Psoas muscle (tissue), 8 donors: ENCODE measurements around the gene KCNE1. TPM values are rescaled to one million over a fixed set of nuclear protein-coding genes. Genes with fewer than 3 reads are reported as not detected.
"Not testable (repeated sequence)": the region's sequence is repeated elsewhere in the genome, so short reads cannot be mapped to it uniquely, and the experiment has no call there.

ENCODE experiments used
- ATAC-seq, 4 donors: fragments of 200-7000 bp; cut with Tn5 transposase; one replicate each; pipeline ENCODE4 v1.9.1; 2020; ENCODE audit warnings: moderate library complexity in 3 of 4, mild to moderate bottlenecking in 2 of 4
- DNase-seq, 2 donors: peaks; one replicate each; pipeline ENCODE4 v3.0.0-alpha.2; 2020
- H3K27ac ChIP-seq: fragments of 200-600 bp; one replicate; pipeline ENCODE4 v1.8.0; 2022
- H3K27me3 ChIP-seq, 3 donors: fragments of 200-600 bp in 1 of 3; one replicate each; pipeline versions ENCODE4 v1.6.1 to v1.8.0; 2013 to 2022; ENCODE audit warnings: low read length in 2 of 3, mild to moderate bottlenecking in 2 of 3, moderate library complexity in 1 of 3; ENCODE audit not compliant: insufficient read depth in 3 of 3
- H3K36me3 ChIP-seq, 2 donors: fragments of 200-600 bp in 1 of 2; one replicate each; pipeline versions ENCODE4 v1.6.1 to v1.8.0; 2013 to 2022; ENCODE audit warnings: low read depth in 1 of 2, mild to moderate bottlenecking in 1 of 2, moderate library complexity in 1 of 2; ENCODE audit not compliant: insufficient read depth in 1 of 2
- H3K4me1 ChIP-seq: fragments of 200-600 bp; one replicate; pipeline ENCODE4 v1.8.0; 2022
- H3K4me3 ChIP-seq: fragments of 200-600 bp; one replicate; pipeline ENCODE4 v1.8.0; 2022; ENCODE audit warnings: mild to moderate bottlenecking
- H3K9me3 ChIP-seq: fragments of 200-600 bp; one replicate; pipeline ENCODE4 v1.8.0; 2022
- WGBS, 3 donors: extraction: QIAGEN DNeasy Blood & Tissue Kit; methylation state at CpG; one replicate each; pipeline versions ENCODE4 v1.1.6 to v1.1.7; 2013; 5-methylcytosine and 5-hydroxymethylcytosine counted together
- intact Hi-C, 2 donors: fragments of 100-400 bp; cut with DNase I; formaldehyde crosslinking; loops; one replicate each; pipeline versions ENCODE4 v1.11.0 to v1.14.2; 2022
- polyA plus RNA-seq, 3 donors: library from polyadenylated mRNA; stranded (reverse); fragments of 200-250 nt; gene quantifications; one replicate each; pipeline ENCODE4 v1.2.3, GENCODE V29; 2013
- total RNA-seq, 4 donors: library from RNA; stranded (reverse); fragmentation: NEBNext Ultra II Directional in 2 of 4; extraction: Animal tissue kit (Norgen Biotek cat#: 25700) in 2 of 4; gene quantifications; one replicate each; pipeline versions ENCODE4 v1.2.1 to v1.2.4, GENCODE V29; 2021 to 2023
- TF ChIP-seq, protein P1 (sequence below): fragments of 200-600 bp; IDR thresholded peaks from one replicate; pipeline ENCODE4 v1.8.0; 2022; ENCODE audit warnings: antibody characterized with exemption
- donor health status: healthy with polysubstance abuse.
- donor health status: DM: no; HTN: no; CAD: no; lungs with moderate emphysema.
- donor health status: Bipolar disorder and iron deficiency.
- donor health status: healthy.
- donor health status: DM: yes; HTN: yes; CAD: no.
- donor health status: DM: no; HTN: no; CAD: no.
- donor health status: DM: no; HTN: no; CAD: no.
- donor health status: DM: yes; HTN: yes; CAD: no.

Gene KCNE1
- total and polyA plus RNA-seq, 7 donors: 0.26 to 1.5 (median 0.38) TPM; not detected in 3

DNA sequence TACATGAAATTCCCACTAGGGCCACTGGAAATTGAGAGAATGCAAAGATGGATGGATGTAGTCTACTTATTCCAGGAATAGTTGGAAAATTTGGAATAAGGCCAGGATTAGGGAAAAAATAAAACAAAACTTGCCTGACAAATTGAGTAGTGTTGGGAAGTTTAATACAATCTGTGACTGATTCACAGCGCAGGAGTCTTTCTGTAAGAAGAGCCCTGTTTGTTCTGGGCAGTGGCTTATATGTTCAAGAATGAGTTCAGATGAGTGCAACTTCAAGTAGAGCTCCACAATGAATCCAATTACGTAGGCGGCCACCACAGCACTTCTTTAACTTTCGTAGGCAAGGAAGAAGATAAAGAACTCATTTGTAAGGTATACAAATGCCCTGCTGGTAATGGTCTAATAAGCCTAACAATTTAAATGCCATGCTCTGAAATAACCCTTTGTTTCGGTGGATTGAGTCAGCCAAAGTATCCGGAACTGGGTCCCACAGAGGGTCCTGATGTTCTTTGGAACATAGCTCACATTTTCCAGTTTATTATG lies 47.1 kb upstream of the KCNE1 start:
- intact Hi-C loops: no loop called here
- TF ChIP-seq, protein P1, sequence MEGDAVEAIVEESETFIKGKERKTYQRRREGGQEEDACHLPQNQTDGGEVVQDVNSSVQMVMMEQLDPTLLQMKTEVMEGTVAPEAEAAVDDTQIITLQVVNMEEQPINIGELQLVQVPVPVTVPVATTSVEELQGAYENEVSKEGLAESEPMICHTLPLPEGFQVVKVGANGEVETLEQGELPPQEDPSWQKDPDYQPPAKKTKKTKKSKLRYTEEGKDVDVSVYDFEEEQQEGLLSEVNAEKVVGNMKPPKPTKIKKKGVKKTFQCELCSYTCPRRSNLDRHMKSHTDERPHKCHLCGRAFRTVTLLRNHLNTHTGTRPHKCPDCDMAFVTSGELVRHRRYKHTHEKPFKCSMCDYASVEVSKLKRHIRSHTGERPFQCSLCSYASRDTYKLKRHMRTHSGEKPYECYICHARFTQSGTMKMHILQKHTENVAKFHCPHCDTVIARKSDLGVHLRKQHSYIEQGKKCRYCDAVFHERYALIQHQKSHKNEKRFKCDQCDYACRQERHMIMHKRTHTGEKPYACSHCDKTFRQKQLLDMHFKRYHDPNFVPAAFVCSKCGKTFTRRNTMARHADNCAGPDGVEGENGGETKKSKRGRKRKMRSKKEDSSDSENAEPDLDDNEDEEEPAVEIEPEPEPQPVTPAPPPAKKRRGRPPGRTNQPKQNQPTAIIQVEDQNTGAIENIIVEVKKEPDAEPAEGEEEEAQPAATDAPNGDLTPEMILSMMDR: no peak
- Histone ChIP-seq H3K4me1 (no peaks in the 10 kb centered on the region), H3K36me3 (no peaks in the 10 kb centered on the region), H3K27me3 (no peaks in the 10 kb centered on the region), H3K27ac (no peak overlapping the region), H3K4me3 (no peak overlapping the region), H3K9me3 (no peaks in the 10 kb centered on the region)
- ATAC-seq: no peak
- no peak for DNase-seq
- WGBS, 3 donors: 77 to 83% (median 79%) methylated on average over 6 of the region's 6 CpGs

DNA sequence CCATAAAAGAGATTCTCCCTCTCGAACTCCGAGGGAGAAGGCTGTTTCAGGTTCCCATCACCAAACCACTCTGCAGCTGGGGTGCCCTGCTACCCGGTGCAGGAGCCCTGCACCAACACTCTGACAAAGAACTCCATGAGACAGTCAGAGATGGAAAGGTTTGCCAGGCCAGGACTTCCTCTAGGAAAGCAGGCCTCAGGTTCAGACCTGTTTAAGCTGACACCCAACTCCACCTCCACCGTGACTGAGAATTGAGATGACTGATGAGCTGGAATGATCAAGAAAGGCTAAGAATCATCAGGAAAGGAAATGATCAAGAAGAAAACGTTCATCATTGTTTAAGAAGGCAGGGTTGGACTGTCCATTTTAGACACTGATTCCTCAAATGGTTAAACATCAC lies 46.2 kb upstream of the KCNE1 start:
- WGBS, 3 donors: 65 to 88% (median 73%) methylated on average over 5 of the region's 5 CpGs
- intact Hi-C loops: no loop called here
- Histone ChIP-seq H3K36me3 (no peaks in the 10 kb centered on the region), H3K4me3 (no peak overlapping the region), H3K9me3 (no peaks in the 10 kb centered on the region), H3K27me3 (no peaks in the 10 kb centered on the region), H3K27ac (no peak overlapping the region), H3K4me1 (no peaks in the 10 kb centered on the region)
- DNase-seq: no peak
- TF ChIP-seq, protein P1: no peak
- no peak for ATAC-seq

DNA sequence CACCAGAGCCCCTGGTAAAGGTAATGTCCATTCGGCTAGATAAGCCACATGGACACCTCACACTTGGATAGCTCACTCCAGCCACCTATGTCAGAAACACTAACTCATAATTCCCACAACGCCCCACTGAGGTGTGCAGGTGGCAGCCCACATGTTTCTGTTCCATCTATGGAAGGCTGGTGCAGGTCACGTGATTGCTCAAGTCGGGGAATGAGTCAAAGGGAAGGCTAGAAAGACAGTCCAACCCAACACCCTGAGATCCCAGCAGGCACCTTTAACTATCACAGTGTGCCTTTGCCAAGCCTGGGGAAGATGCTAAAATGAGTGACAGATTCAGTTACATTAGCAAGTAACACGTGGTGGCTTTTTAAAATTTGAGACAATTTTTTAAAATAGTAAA lies 45.3 kb upstream of the KCNE1 start:
- Histone ChIP-seq H3K27ac (no peak overlapping the region), H3K9me3 (no peaks in the 10 kb centered on the region), H3K4me1 (no peaks in the 10 kb centered on the region), H3K27me3 (no peaks in the 10 kb centered on the region), H3K4me3 (no peak overlapping the region), H3K36me3 (no peaks in the 10 kb centered on the region)
- 74 to 90% (median 79%) methylated on average over 5 of the region's 5 CpGs for WGBS, 3 donors
- intact Hi-C loops: no loop called here
- TF ChIP-seq, protein P1: no peak
- no peak for ATAC-seq
- DNase-seq: no peak

DNA sequence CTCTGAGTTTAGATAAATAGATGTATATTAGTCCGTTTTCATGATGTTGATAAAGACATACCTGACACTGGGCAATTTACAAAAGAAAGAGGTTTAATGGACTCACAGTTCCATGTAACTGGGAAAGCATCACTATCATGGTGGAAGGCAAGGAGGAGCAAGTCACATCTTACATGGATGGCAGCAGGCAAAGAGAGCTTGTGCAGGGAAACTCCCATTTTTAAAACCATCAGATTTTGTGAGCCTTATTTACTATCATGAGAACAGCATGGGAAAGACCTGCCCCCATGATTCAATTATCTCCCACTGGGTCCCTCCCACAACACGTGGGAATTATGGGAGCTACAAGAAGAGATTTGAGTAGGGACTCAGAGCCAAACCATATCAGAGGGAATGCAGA lies 42.7 kb upstream of the KCNE1 start:
- H3K9me3 ChIP-seq, H3K36me3 ChIP-seq, H3K4me3 ChIP-seq, ATAC-seq, DNase-seq, H3K4me1 ChIP-seq, intact Hi-C loops, H3K27ac ChIP-seq, H3K27me3 ChIP-seq: not testable (repeated sequence)
- WGBS, 3 donors: 91 to 92% (median 92%) methylated on average over 2 of the region's 2 CpGs

DNA sequence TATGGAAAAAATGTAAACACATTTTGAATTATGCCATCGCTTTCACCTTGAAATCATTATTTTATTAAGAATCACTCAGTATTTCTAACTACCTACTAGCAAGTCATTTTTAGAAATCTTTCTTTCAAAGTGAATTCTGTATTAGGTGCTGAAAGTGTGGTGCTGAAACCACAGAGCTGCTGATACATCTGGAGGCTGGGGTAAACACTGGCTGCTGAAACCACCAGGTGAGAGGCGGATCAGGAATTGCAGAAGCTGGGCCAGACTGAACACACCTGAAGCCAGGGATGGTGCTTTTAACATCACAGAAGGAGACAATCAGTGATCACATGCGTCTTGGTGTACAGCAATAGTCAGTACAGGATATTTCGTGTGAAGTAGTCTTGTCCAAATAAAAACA lies 42.2 kb upstream of the KCNE1 start:
- 97 to 100% (median 98%) methylated on average over 4 of the region's 4 CpGs for WGBS, 3 donors
- ATAC-seq: no peak
- Histone ChIP-seq H3K36me3 (no peaks in the 10 kb centered on the region), H3K4me1 (no peaks in the 10 kb centered on the region), H3K27me3 (no peaks in the 10 kb centered on the region), H3K27ac (no peak overlapping the region), H3K4me3 (no peak overlapping the region), H3K9me3 (no peaks in the 10 kb centered on the region)
- intact Hi-C loops: no loop called here
- DNase-seq: no peak
- TF ChIP-seq, protein P1: no peak
